Endothelial cell of umbilical vein (primary cell): ENCODE results near the gene ADGRB2. TPM values are rescaled to one million over a fixed set of nuclear protein-coding genes. Genes with fewer than 3 reads are reported as not detected.

Experiments used
- BruUV-seq: library from RNA; stranded (reverse); fragments of 400-500 nt; replicated peaks from 2 replicates; lab custom pipeline; 2021; lab: Mats Ljungman, UMichigan
- CTCF ChIA-PET: fragments of 300-600, 350-600 bp; sonication (Branson Sonifier 250); formaldehyde crosslinking; loops from one replicate; lab custom pipeline; 2021; ENCODE audit warnings: antibody characterized with exemption, inconsistent platforms; lab: Charles Lee
- POLR2A ChIA-PET: fragments of 300-600, 350-600 bp; sonication (Branson Sonifier 250); formaldehyde crosslinking; loops from one replicate; lab custom pipeline; 2021; ENCODE audit warnings: antibody characterized with exemption, inconsistent platforms; lab: Charles Lee
- DNase-seq: peaks from one replicate; pipeline ENCODE4 v3.0.0-alpha.2; 2011; ENCODE audit warnings: low read depth, low spot score
- FAIRE-seq: peaks from 2 replicates; lab custom pipeline; 2011; peaks lifted over from hg19 to GRCh38; lab: Jason Lieb, UNC
- H2AFZ ChIP-seq: 2 replicates; pipeline ENCODE4 v1.6.0; 2012; ENCODE audit warnings: low read depth, low read length, control low read depth, inconsistent platforms
- H3K27ac ChIP-seq: 2 replicates; pipeline ENCODE4 v1.5.1; 2011; ENCODE audit warnings: low read depth, mild to moderate bottlenecking, control low read depth, low read length, moderate library complexity; ENCODE audit not compliant: insufficient read depth
- H3K27me3 ChIP-seq, 2 experiments: 2 replicates each; pipeline versions ENCODE4 v1.6.0 to v1.6.1; 2011; ENCODE audit warnings: low read length in 2 of 2, mixed read lengths in 1 of 2; ENCODE audit not compliant: control insufficient read depth in 2 of 2, insufficient read depth in 2 of 2
- H3K36me3 ChIP-seq, 2 experiments: 2 replicates in 1 of 2; 3 replicates in 1 of 2; pipeline ENCODE4 v1.5.1; 2011; ENCODE audit warnings: low read length in 2 of 2, mild to moderate bottlenecking in 1 of 2, moderate library complexity in 1 of 2; ENCODE audit not compliant: control insufficient read depth in 2 of 2, insufficient read depth in 2 of 2; ENCODE audit errors: extremely low read depth in 1 of 2
- H3K4me1 ChIP-seq: 3 replicates; pipeline ENCODE4 v1.5.1; 2011; ENCODE audit warnings: mild to moderate bottlenecking, low read length; ENCODE audit not compliant: control insufficient read depth, insufficient read depth; ENCODE audit errors: extremely low read depth
- H3K4me2 ChIP-seq: 2 replicates; pipeline ENCODE4 v1.6.1; 2011; ENCODE audit warnings: low read length, control low read depth, mixed read lengths; ENCODE audit not compliant: insufficient read depth
- H3K4me3 ChIP-seq, 3 experiments: fragments of 200-600 bp in 1 of 3; sonication (generic), shearing (Covaris generic) in 1 of 3; replicated peaks in 1 of 3; 2 replicates each; pipeline ENCODE4 v1.5.1; 2011 to 2016; ENCODE audit warnings: control low read depth in 3 of 3, low read length in 3 of 3, mild to moderate bottlenecking in 2 of 3, inconsistent platforms in 1 of 3, low read depth in 1 of 3, moderate library complexity in 1 of 3; ENCODE audit not compliant: insufficient read depth in 1 of 3
- H3K79me2 ChIP-seq: 2 replicates; pipeline ENCODE4 v1.6.0; 2012; ENCODE audit warnings: low read length, inconsistent platforms; ENCODE audit not compliant: control insufficient read depth, insufficient read depth
- H3K9ac ChIP-seq: replicated peaks from 2 replicates; pipeline ENCODE3; 2011; ENCODE audit warnings: low read length, control low read depth; ENCODE audit not compliant: insufficient read depth; ENCODE audit errors: extremely low read depth
- H3K9me1 ChIP-seq: replicated peaks from 3 replicates; pipeline ENCODE4 v1.6.0; 2011; ENCODE audit warnings: mild to moderate bottlenecking, low read length; ENCODE audit not compliant: control insufficient read depth, insufficient read depth; ENCODE audit errors: extremely low read depth
- H3K9me3 ChIP-seq: replicated peaks from 2 replicates; pipeline ENCODE4 v1.5.1; 2012; ENCODE audit warnings: low read length, inconsistent platforms; ENCODE audit not compliant: control insufficient read depth, insufficient read depth
- H4K20me1 ChIP-seq: replicated peaks from 2 replicates; pipeline ENCODE3; 2011; ENCODE audit warnings: mild to moderate bottlenecking, low read length; ENCODE audit not compliant: control insufficient read depth, insufficient read depth; ENCODE audit errors: extremely low read depth
- CTCF ChIP-seq, 2 donors: IDR thresholded peaks; 1 replicate in 1 of 2; 2 replicates in 1 of 2; pipeline ENCODE4 v1.5.1; 2011; ENCODE audit warnings: low read length in 2 of 2, mild to moderate bottlenecking in 2 of 2, moderate library complexity in 2 of 2, control low read depth in 1 of 2, inconsistent platforms in 1 of 2, low read depth in 1 of 2; ENCODE audit not compliant: insufficient read depth in 1 of 2; ENCODE audit errors: extremely low read depth in 1 of 2
- FOS ChIP-seq: IDR thresholded peaks from 2 replicates; pipeline ENCODE4 v1.6.1; 2011; ENCODE audit warnings: mild to moderate bottlenecking, low read length, moderate library complexity, borderline replicate concordance; ENCODE audit not compliant: insufficient read depth
- GATA2 ChIP-seq: IDR thresholded peaks from 2 replicates; pipeline ENCODE4 v1.7.0; 2011; ENCODE audit warnings: low read depth, mild to moderate bottlenecking, moderate library complexity, mixed read lengths, low read length; ENCODE audit not compliant: insufficient read length, insufficient read depth
- JUN ChIP-seq: IDR thresholded peaks from 2 replicates; pipeline ENCODE4 v1.6.1; 2011; ENCODE audit warnings: borderline replicate concordance, low read depth; ENCODE audit not compliant: insufficient read length, insufficient read depth
- MAX ChIP-seq: IDR thresholded peaks from 2 replicates; pipeline ENCODE4 v1.6.1; 2011; ENCODE audit not compliant: insufficient read depth, insufficient read length
- MYC ChIP-seq: IDR thresholded peaks from one replicate; pipeline ENCODE4 v1.6.1; 2011; ENCODE audit warnings: mild to moderate bottlenecking, low read depth, low read length
- POLR2AphosphoS5 ChIP-seq: IDR thresholded peaks from 2 replicates; pipeline ENCODE4 v1.6.1; 2012; ENCODE audit warnings: low read depth, mild to moderate bottlenecking, control low read depth, low read length, moderate library complexity; ENCODE audit not compliant: insufficient read depth
- dilution Hi-C: fragments of 300-500 bp; cut with MboI; formaldehyde crosslinking; loops from one replicate; pipeline ENCODE4 v1.15.0; 2019; ENCODE audit warnings: low sequenced_read_pairs; ENCODE audit not compliant: extremely low pct_ligation_motif_present
- intact Hi-C: fragments of 100-400 bp; cut with micrococcal nuclease; formaldehyde crosslinking; loops from one replicate; pipeline ENCODE4 v1.10.0; 2022
- polyA plus RNA-seq, 4 experiments: library from polyadenylated mRNA; depleted of rRNA in 3 of 4; stranded (reverse) in 3 of 4; unstranded in 1 of 4; fragments of >200 nt; gene quantifications; 2 replicates each; pipeline versions ENCODE4 v1.2.1 to v1.2.3, GENCODE V29; 2011 to 2012; ENCODE audit warnings: missing spikeins in 1 of 4
- total RNA-seq: library from RNA; stranded (reverse); gene quantifications from 2 replicates; pipeline ENCODE4 v1.2.3, GENCODE V29; 2021

Gene ADGRB2
- total and polyA plus RNA-seq, 2 donors (not counting 3 experiments of a cell fraction or from before 2014, with no cell fraction given): 1.3 to 1.5 TPM

- Histone ChIP-seq H3K36me3 (no peaks in the 10 kb centered on the region), H4K20me1 (no peaks in the 10 kb centered on the region), H3K79me2 (peaks cover 27% of the 10 kb centered on the region), H2AFZ (no peak overlapping the region), H3K9me1 (no peaks in the 10 kb centered on the region), H3K9ac (no peak overlapping the region), H3K4me3 (no peak overlapping the region), H3K4me1 (peaks cover 18% of the 10 kb centered on the region), H3K27ac (no peak overlapping the region), H3K4me2 (no peak overlapping the region), H3K27me3 (no peaks in the 10 kb centered on the region), H3K9me3 (no peaks in the 10 kb centered on the region)
- FAIRE-seq (no peak), DNase-seq (no peak)
- BruUV-seq: no TSS peak
- POLR2A ChIA-PET: no interaction called here
- dilution Hi-C loops (no loop called here), intact Hi-C loops (no loop called here)
- TF ChIP-seq CTCF (IDR thresholded peaks at IDR 0.05; ENCODE audit: extremely low read depth in 1 of 2, insufficient read depth in 1 of 2, low read depth in 1 of 2, low read length in 2 of 2) (no peak), GATA2 (no peak), MAX (no peak), MYC (no peak), FOS (no peak), POLR2AphosphoS5 (no peak), JUN (no peak)
- CTCF ChIA-PET: interaction anchor here (1.4 to 5.6 kb wide), 2 partner anchors 131 to 172 kb away, joined by 3 to 62 read pairs; no protein-coding TSS in a partner anchor
Observed at GRCh38 chr1:31792541-31792940, 28.4 kb upstream of the ADGRB2 start.
